K562 treated with DMSO at 1 percent for 24 hours (cell line): ENCODE measurements around the gene LGALS4. TPM values are rescaled to one million over a fixed set of nuclear protein-coding genes. Genes with fewer than 3 reads are reported as not detected.

Source experiments
- total RNA-seq: library from RNA; unstranded; fragments of 300-600 nt; gene quantifications from 2 replicates; pipeline ENCODE4 v1.2.3, GENCODE V29; 2022; ENCODE audit warnings: low read depth; ENCODE audit not compliant: insufficient read depth

LGALS4 gene, protein sequence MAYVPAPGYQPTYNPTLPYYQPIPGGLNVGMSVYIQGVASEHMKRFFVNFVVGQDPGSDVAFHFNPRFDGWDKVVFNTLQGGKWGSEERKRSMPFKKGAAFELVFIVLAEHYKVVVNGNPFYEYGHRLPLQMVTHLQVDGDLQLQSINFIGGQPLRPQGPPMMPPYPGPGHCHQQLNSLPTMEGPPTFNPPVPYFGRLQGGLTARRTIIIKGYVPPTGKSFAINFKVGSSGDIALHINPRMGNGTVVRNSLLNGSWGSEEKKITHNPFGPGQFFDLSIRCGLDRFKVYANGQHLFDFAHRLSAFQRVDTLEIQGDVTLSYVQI
- total RNA-seq: 0.43 TPM in 1 of 2 replicates, not detected in the other

DNA sequence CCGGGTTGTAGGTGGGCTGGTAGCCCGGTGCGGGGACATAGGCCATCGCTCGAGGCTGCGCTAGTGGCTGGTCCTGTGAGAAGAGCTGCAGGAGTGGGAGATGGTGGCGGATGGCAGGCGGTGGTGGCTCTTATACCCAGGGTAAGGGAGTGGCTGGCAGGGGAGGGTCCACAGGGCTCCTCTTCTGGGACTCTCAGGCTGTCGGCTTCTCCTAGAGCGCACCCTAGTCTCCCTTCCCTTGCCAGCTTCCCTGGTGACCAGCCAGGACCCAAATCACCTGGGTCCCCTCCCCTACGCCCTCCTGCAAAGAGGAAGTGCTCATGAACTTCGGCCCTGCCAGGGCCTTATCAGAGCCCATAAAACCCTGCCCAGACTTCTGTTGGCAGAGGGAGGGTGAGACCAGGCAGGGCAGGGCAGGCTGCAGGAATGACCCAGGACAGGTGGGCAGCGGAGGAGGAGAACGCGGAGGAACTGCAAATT is at the start of gene LGALS4:
Gene LGALS4 (minus strand): TSS at position 105 of the 480 bp plus-strand sequence. CDS start 59 bp downstream, at position 46.

DNA sequence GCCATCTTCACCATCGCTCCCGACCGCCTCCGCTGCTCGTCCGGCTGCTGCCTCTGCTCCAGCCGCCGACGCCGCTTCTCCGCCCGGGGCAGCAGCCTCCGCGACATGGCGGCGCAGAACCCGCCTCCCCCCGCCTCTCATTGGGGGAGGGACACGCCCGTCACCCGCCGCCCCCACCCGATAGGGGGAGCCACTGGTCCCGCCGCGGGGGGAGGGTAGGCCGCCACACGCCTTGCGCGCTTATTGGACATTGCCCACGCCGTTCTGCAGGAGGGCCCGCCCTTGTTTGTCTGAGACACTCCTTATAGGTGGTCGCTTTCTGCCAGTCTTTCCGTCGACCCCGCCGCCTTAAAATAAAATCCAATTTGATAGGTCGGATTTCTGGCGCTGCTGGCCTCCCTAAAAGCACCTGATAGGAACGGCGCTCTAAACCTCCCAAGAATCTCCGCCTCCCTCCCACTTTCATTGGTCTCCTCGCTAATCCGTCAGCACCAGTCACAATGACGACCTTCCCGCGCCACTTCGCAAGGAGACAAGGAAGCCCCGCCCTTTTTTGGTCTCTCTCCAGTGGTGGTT is 37.2 kb upstream of the LGALS4 start, which contains the start of gene HNRNPL:
Gene HNRNPL (minus strand): TSS at position 127 of the 576 bp plus-strand sequence. CDS start 20 bp downstream, at position 107.

DNA sequence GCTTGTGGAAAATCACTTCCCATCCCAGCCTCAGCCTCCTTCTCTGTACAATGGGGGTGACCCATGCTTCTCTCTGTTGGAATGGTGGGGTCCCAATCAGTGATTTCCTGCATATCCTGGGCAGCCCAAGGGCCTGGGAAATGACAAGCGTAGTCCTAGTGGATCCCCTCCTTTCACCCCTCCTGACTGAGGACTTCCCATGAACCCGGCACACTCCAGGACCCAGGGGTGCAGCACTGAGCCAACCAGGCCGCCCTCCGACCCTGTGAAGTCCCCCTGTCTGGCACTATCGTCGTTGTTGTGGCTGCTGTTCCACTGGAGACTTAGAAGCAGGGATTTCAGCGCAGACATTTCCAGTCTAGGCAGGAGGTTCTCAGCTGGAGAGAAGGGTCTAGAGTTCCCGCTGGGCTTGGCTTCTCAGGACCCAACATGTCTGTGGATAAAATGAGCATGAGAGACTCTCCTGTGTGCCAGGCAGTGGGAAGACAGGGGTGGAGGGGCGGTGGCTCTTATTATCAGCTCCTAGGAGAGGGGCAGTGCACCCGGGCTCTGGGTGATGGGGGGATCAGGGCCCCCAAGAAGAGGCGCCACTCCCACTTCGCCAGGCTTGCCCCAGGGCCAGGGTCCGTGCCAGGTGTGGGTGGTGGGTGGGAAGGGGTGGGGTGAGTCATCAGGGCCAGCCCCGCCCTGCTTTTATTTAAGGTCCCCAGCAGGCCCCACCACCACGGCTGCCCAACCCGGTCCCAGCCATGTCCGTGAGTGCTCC is 24.1 kb downstream of the LGALS4 start, which contains the start of gene LGALS7B:
Gene LGALS7B (plus strand): TSS at position 723 of the 766 bp plus-strand sequence. CDS start 27 bp downstream, at position 750.

DNA sequence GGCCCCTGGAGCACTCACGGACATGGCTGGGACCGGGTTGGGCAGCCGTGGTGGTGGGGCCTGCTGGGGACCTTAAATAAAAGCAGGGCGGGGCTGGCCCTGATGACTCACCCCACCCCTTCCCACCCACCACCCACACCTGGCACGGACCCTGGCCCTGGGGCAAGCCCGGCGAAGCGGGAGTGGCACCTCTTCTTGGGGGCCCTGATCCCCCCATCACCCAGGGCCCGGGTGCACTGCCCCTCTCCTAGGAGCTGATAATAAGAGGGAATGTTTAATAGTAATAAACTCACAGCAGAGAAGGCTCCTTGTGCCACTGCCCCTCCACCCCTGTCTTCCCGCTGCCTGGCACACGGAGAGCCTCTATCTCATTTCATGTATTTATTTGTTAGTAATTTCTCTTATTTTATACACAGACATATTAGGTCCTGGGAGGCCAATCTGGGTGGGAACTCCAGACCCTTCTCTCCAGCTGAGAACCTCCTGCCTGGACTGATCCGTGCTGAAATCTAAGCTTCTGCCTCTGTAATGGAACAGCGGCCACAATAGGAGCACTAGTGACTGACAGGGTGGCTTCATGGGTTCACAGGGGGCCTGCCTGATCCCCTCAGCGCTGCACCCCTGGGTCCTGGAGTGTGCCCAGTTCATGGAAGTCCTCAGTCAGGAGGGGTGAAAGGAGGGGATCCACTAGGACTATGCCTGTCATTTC is 39.1 kb downstream of the LGALS4 start, which contains the start of gene LGALS7:
Gene LGALS7 (minus strand): TSS at position 49 of the 709 bp plus-strand sequence. CDS start 25 bp downstream, at position 24.

Other genes with a start within 250 kb of the LGALS4 start
- gene MAP4K1, start 195.0 kb downstream of the LGALS4 start, total RNA-seq: 0.46 and 0.63 TPM in 2 replicates
- gene EIF3K, start 193.8 kb downstream of the LGALS4 start, total RNA-seq: 588 and 605 TPM in 2 replicates
- 412 and 454 TPM in 2 replicates for gene ACTN4, start 165.3 kb downstream of the LGALS4 start, total RNA-seq
- gene CAPN12, start 68.5 kb downstream of the LGALS4 start, total RNA-seq: 0.39 TPM in 1 of 2 replicates, not detected in the other
- gene LGALS7, start 39.4 kb downstream of the LGALS4 start, total RNA-seq: not detected in 2 replicates
- not detected in 2 replicates for gene LGALS7B, start 23.7 kb downstream of the LGALS4 start, total RNA-seq
- 259 and 262 TPM in 2 replicates for gene ECH1, start 18.8 kb upstream of the LGALS4 start, total RNA-seq
- 336 and 358 TPM in 2 replicates for gene HNRNPL, start 37.0 kb upstream of the LGALS4 start, total RNA-seq
- 9.0 and 11.8 TPM in 2 replicates for gene RINL, start 65.3 kb upstream of the LGALS4 start, total RNA-seq
- 96.7 and 101 TPM in 2 replicates for gene SIRT2, start 86.7 kb upstream of the LGALS4 start, total RNA-seq
- 31.9 and 32.1 TPM in 2 replicates for gene NFKBIB, start 87.0 kb upstream of the LGALS4 start, total RNA-seq
- gene CCER2, start 99.2 kb upstream of the LGALS4 start, total RNA-seq: not detected in 2 replicates
- 25.5 and 31.4 TPM in 2 replicates for gene SARS2, start 117.8 kb upstream of the LGALS4 start, total RNA-seq
- gene MRPS12, start 118.0 kb upstream of the LGALS4 start, total RNA-seq: 91.0 and 98.5 TPM in 2 replicates
- gene FBXO17, start 162.8 kb upstream of the LGALS4 start, total RNA-seq: 34.1 and 34.9 TPM in 2 replicates
- gene FBXO27, start 219.6 kb upstream of the LGALS4 start, total RNA-seq: 7.4 and 8.0 TPM in 2 replicates